Raji (cell line): ENCODE results near the gene DAPK2.

ENCODE experiments used
- POLR2A ChIP-seq: IDR thresholded peaks from 2 replicates; pipeline ENCODE4 v1.6.1; 2011; ENCODE audit warnings: low read depth, low read length, control low read depth; ENCODE audit not compliant: insufficient read depth

DAPK2 gene

GRCh38 chr15:63879995-63880394 is 166.3 kb downstream of the DAPK2 start:
- TF ChIP-seq POLR2A, result no peak

GRCh38 chr15:63879211-63879610 is 167.1 kb downstream of the DAPK2 start:
- TF ChIP-seq POLR2A, result no peak

GRCh38 chr15:63877713-63878271 is 168.5 kb downstream of the DAPK2 start:
- no peak for TF ChIP-seq POLR2A

GRCh38 chr15:63876085-63876662 is 170.1 kb downstream of the DAPK2 start:
- TF ChIP-seq POLR2A, result no peak

GRCh38 chr15:63874616-63875015 is 171.7 kb downstream of the DAPK2 start:
- TF ChIP-seq POLR2A, result no peak

GRCh38 chr15:63872759-63873510 is 173.3 kb downstream of the DAPK2 start:
- TF ChIP-seq POLR2A, result no peak

- no peak for TF ChIP-seq POLR2A
Observed at GRCh38 chr15:63870487-63871209, 175.6 kb downstream of the DAPK2 start.

GRCh38 chr15:63870043-63870394 is 176.3 kb downstream of the DAPK2 start:
- TF ChIP-seq POLR2A, result no peak

- TF ChIP-seq POLR2A, result no peak
Observed at GRCh38 chr15:63869371-63870042, 176.8 kb downstream of the DAPK2 start.

- no peak for TF ChIP-seq POLR2A
Observed at GRCh38 chr15:63864186-63864585, 182.1 kb downstream of the DAPK2 start.

GRCh38 chr15:63861946-63862517 is 184.3 kb downstream of the DAPK2 start:
- TF ChIP-seq POLR2A, result no peak

GRCh38 chr15:63860555-63860954 is 185.7 kb downstream of the DAPK2 start:
- no peak for TF ChIP-seq POLR2A

GRCh38 chr15:63860155-63860554 is 186.1 kb downstream of the DAPK2 start:
- TF ChIP-seq POLR2A, result no peak

- TF ChIP-seq POLR2A, result no peak
Observed at GRCh38 chr15:63858881-63859280, 187.4 kb downstream of the DAPK2 start.

GRCh38 chr15:63858448-63858847 is 187.8 kb downstream of the DAPK2 start:
- TF ChIP-seq POLR2A, result no peak

- no peak for TF ChIP-seq POLR2A
Observed at GRCh38 chr15:63857461-63857856, 188.8 kb downstream of the DAPK2 start.
